HL-60 (cell line): ENCODE data around the gene SH3RF3.

Experiments used
- DNase-seq, 2 experiments: peaks; one replicate each; pipeline ENCODE4 v3.0.0-alpha.2; 2010 to 2020; ENCODE audit warnings: low read depth in 1 of 2, low spot score in 1 of 2
- H3K27ac ChIP-seq: fragments of 250-450 bp; sonication (Bioruptor Pico); replicated peaks from 2 replicates; pipeline ENCODE4 v1.5.1; 2020; ENCODE audit warnings: mild to moderate bottlenecking, moderate library complexity
- H3K27me3 ChIP-seq: fragments of 250-450 bp; sonication (Bioruptor Pico); 2 replicates; pipeline ENCODE4 v1.5.1; 2021; ENCODE audit warnings: mild to moderate bottlenecking, moderate library complexity; ENCODE audit not compliant: insufficient read depth, poor library complexity, severe bottlenecking
- H3K4me3 ChIP-seq: replicated peaks from 2 replicates; pipeline ENCODE4 v1.5.1; 2011; ENCODE audit warnings: mild to moderate bottlenecking, control low read depth, low read length; ENCODE audit not compliant: insufficient read depth
- CTCF ChIP-seq: IDR thresholded peaks from one replicate; pipeline ENCODE4 v1.5.1; 2011; ENCODE audit warnings: low read length, control low read depth, inconsistent platforms; ENCODE audit not compliant: insufficient read depth
- GABPA ChIP-seq: IDR thresholded peaks from 2 replicates; pipeline ENCODE4 v1.6.1; 2012; ENCODE audit warnings: low read depth
- POLR2AphosphoS5 ChIP-seq: IDR thresholded peaks from 2 replicates; pipeline ENCODE4 v1.6.1; 2012; ENCODE audit warnings: low read depth
- REST ChIP-seq: IDR thresholded peaks from 2 replicates; pipeline ENCODE4 v1.6.1; 2012; ENCODE audit warnings: low read depth; ENCODE audit not compliant: insufficient replicate concordance
- SPI1 ChIP-seq: IDR thresholded peaks from 2 replicates; pipeline ENCODE4 v1.6.1; 2012; ENCODE audit warnings: low read depth, mild to moderate bottlenecking, borderline replicate concordance

SH3RF3 gene

DNA sequence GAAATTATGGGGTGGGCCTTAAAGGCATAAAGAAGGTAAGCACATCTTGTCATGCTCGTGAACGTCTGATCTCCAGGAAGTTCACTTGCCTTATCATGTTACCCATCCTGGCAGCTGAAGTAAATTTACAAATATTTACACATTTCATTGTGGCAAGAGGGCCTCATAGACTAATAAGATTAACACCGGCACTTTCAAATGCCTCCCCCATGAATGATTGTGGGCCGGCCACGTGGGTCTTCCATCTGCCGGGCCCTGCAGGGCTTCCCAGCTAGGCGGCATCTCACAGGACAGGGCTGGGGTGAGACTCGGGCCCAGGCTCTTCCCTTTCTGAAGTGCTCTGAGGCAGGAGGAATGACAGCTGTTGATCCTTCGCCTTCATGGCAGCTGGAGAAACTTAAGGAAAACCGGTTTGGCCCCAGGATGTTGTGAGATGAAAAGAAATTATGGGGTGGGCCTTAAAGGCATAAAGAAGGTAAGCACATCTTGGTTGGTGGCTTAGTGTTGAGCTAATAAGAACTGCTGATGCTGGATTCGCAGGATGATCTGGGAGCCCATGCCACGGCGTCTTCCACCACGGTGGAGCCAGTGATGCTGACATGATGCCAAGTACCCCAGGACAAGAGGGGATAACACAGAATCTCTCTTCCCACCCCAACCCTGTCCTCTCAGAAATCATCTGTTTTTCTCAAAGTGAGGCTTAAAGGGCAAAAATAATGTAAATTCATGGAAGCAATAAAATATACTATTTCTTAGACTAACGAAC, 308.5 kb downstream of the SH3RF3 start:
- Histone ChIP-seq H3K27me3 (no peaks in the 10 kb centered on the region), H3K27ac (no peak overlapping the region), H3K4me3 (no peak overlapping the region)
- no peak for DNase-seq
- TF ChIP-seq POLR2AphosphoS5 (no peak), REST (no peak), SPI1 (no peak), GABPA (no peak), CTCF (no peak)

DNA sequence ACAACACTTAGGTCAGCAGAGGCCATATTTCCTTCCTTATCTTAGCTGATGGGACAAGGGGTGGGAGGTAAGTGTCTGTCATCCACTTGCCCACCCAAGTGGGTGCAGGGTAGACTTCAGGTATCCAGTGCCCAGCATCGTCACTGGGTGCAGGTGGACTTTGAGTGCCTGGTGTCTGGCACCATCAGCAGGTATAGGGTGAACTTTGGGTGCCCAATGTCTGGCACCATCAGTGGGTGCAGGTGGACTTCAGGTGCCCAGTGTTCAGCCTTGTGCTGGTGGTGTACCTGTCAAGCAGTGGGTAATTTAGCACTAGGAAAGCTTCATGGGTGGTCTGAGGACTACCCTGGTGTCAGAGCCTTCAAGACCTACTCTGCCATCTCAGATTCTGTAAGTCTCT, 309.1 kb downstream of the SH3RF3 start:
- no peaks in the 10 kb centered on the region for H3K27me3 ChIP-seq
- no peak overlapping the region for H3K27ac ChIP-seq
- no peak for DNase-seq
- TF ChIP-seq SPI1 (no peak), POLR2AphosphoS5 (no peak), CTCF (no peak), REST (no peak), GABPA (no peak)
- H3K4me3 ChIP-seq = no peak overlapping the region

DNA sequence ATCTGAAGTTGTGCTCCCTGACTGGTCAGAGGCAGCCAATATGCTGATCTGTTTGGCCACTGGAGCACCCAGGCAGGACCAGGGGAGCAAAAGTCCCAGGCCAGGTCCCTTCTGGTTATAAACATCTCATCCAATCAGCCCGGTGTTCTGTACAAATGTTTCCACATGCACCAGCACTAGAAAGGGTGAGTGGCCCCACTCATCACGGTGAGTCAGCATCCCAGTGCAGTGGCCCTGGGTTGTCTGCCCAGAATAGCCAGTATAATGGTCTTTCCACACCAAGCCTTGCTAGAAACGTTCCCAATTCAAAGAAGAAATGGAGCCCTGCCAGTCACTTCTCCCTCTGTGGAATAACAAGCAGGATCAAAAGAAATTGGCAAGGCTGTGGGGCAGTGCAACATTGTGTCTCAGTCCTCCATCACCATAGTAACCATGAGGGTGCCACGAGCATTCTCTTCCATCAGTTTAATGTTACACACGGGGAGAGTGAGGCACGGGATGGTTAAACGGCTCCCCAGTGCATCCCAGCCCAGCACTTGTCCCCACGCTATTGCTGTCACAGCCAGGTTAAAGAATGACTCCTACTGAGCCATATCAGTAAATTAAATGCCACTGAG, 309.9 kb downstream of the SH3RF3 start:
- DNase-seq = no peak

GRCh38 chr2:109439390-109439786, 310.4 kb downstream of the SH3RF3 start:
- DNase-seq = no peak
- Histone ChIP-seq H3K4me3 (no peak overlapping the region), H3K27me3 (no peaks in the 10 kb centered on the region), H3K27ac (no peak overlapping the region)
- no peak for TF ChIP-seq GABPA
- TF ChIP-seq CTCF = no peak
- no peak for TF ChIP-seq REST
- no peak for TF ChIP-seq SPI1
- no peak for TF ChIP-seq POLR2AphosphoS5

More for the DNA sequence above, 309.9 kb downstream of the SH3RF3 start:
- Histone ChIP-seq H3K4me3 (no peak overlapping the region), H3K27ac (no peak overlapping the region), H3K27me3 (no peaks in the 10 kb centered on the region)
- TF ChIP-seq SPI1 = no peak
